Transverse colon (tissue), 4 donors: ENCODE results near the gene ACTR8.
A peak's percentile ranks its signal among the peaks of the same experiment; 100 is the strongest.

ENCODE experiments used
- CTCF ChIP-seq, 5 experiments: fragments of 200-600 bp in 3 of 5; fragments of 450-650 bp in 2 of 5; sonication (generic) in 3 of 5; IDR thresholded peaks; 1 replicate in 2 of 5; 2 replicates in 3 of 5; pipeline ENCODE4 v1.5.1; 2016 to 2017; ENCODE audit warnings: antibody characterized with exemption in 5 of 5, inconsistent platforms in 3 of 5, mild to moderate bottlenecking in 2 of 5, moderate library complexity in 1 of 5
- POLR2A ChIP-seq: fragments of 450-650 bp; IDR thresholded peaks from one replicate; pipeline ENCODE4 v1.6.1; 2016; ENCODE audit warnings: antibody characterized with exemption, mild to moderate bottlenecking, moderate library complexity
- POLR2AphosphoS5 ChIP-seq, 3 donors: sonication (generic); formaldehyde crosslinking; IDR thresholded peaks; one replicate each; pipeline ENCODE4 v1.6.1; 2016; ENCODE audit warnings: antibody characterized with exemption in 3 of 3

GRCh38 chr3:53845103-53845880 is 36.7 kb downstream of the ACTR8 start:
- TF ChIP-seq POLR2AphosphoS5 (IDR thresholded peaks at IDR 0.05) (no peak), CTCF (IDR thresholded peaks at IDR 0.05) (peak in 3 of 5 experiments; percentile 9 to 30 (median 29)), POLR2A (no peak)
